Fibroblast of pulmonary artery (primary cell): ENCODE results near the gene PHRF1.

Experiments
- DNase-seq: peaks from one replicate; pipeline ENCODE4 v3.0.0-alpha.2; 2010; ENCODE audit warnings: low read depth
- H3K4me3 ChIP-seq: replicated peaks from 2 replicates; pipeline ENCODE4 v1.5.1; 2011; ENCODE audit warnings: low read depth, mild to moderate bottlenecking, control low read depth, low read length, moderate library complexity
- TF ChIP-seq, protein P1 (sequence below): IDR thresholded peaks from 2 replicates; pipeline ENCODE4 v1.5.1; 2011; ENCODE audit warnings: mild to moderate bottlenecking, control low read depth, low read length, inconsistent platforms; ENCODE audit errors: missing control alignments

Gene PHRF1

DNA sequence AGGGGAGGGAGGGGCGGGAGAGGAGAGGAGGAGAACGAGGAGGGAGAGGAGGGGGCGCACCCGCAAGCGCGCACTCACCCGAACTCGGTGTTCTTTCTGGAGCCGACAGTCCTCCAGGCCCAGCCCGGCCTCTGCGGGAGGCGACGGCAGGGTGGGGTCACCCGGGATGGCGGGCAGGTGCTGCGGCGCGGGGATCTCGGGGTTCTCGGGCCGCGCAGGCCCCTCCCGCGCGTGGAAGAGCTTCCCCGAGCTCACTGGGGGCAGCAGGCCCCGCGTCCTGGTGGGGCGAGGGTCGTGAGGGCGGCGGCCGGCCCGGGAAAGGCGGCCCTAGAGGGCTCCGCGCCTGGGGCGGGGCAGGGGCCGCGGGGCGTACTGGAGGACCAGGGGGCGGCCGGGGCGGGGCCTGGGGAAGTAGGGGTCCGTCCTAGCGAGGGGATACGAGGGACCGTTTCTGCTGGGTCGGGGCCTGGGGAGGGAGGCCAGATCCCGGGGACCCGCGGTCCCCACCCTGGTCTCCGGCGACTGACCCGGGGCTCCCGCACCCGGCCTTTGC is 21.0 kb upstream of the PHRF1 start:
- DNase-seq, result no peak

DNA sequence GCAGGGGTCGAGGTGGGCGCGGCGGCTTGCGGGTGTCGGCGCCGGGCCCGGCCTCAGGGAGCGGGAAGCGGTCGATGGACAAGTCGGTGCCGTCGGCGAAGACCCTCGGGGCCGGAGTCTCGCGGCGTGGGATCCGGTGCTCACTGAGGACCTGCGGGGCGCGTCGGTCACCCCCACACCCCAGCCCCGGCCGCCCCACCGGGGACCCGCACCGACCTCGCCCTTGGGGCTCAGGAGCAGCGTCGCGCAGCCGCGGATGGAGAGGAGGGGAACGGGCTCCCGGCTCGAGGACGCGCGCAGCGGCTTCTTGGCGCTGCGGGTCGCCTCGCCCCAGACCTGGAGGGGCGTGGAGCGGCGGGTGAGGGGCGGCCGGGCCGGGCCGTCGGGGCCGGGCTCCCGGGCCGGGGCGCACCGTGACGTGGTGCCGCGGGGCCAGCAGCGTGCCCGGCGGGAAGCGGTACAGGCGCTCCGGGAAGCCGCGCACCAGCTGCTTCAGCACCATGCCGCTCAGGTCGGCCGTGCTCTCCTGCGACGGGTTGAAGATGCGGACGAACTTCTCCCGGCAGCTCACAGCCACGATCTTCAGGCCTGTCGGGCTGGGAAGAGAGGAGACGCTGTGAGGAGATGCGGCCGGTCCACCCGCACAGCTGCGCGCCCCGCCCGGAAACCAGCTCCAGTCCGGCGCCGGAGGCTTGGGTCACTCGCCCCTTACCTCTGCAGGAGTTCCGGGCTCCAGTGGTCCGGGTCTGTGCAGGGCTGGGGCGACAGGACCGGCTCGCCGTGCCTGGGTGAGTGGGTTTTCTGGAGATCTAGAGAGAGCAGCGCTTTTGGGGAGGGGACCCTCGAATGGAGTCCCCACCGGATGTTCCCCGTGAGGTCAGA is 20.2 kb upstream of the PHRF1 start:
- no peak overlapping the region for H3K4me3 ChIP-seq
- TF ChIP-seq, protein P1, sequence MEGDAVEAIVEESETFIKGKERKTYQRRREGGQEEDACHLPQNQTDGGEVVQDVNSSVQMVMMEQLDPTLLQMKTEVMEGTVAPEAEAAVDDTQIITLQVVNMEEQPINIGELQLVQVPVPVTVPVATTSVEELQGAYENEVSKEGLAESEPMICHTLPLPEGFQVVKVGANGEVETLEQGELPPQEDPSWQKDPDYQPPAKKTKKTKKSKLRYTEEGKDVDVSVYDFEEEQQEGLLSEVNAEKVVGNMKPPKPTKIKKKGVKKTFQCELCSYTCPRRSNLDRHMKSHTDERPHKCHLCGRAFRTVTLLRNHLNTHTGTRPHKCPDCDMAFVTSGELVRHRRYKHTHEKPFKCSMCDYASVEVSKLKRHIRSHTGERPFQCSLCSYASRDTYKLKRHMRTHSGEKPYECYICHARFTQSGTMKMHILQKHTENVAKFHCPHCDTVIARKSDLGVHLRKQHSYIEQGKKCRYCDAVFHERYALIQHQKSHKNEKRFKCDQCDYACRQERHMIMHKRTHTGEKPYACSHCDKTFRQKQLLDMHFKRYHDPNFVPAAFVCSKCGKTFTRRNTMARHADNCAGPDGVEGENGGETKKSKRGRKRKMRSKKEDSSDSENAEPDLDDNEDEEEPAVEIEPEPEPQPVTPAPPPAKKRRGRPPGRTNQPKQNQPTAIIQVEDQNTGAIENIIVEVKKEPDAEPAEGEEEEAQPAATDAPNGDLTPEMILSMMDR, result no peak
- DNase-seq, result no peak

More for the DNA sequence above, 21.0 kb upstream of the PHRF1 start:
- no peak overlapping the region for H3K4me3 ChIP-seq
- TF ChIP-seq, protein P1, result no peak

DNA sequence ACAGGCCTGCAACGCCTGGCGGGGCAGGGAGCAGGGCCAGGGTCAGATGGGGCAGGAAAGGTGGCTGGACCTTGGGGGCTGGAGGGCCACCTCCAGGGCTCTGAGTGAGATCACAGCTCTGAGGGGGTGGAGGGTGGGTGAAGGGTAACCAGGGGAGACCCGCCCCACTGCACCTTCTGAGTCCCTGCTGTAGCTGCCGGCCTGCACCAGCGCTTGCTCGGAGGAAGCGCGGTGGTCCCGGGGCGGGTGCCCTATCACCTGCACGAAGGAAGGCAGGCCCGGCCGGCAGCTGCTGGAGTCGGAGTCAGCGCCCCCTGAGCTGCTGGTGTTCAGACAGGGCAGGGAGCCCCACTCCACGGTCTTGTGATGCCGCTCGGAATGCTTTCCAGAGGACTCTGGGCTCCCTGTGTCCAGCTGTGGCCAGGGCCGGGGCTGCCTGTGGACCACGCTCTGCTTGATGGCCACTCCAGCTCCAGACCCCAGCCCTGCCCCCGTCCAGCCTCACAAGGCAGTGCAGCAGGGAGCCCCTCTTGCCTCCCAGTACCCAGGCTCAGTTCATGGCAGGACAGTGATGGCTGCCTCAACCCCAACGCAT is 19.5 kb upstream of the PHRF1 start:
- H3K4me3 ChIP-seq, result no peak overlapping the region
- DNase-seq, result no peak
- TF ChIP-seq, protein P1, result no peak

DNA sequence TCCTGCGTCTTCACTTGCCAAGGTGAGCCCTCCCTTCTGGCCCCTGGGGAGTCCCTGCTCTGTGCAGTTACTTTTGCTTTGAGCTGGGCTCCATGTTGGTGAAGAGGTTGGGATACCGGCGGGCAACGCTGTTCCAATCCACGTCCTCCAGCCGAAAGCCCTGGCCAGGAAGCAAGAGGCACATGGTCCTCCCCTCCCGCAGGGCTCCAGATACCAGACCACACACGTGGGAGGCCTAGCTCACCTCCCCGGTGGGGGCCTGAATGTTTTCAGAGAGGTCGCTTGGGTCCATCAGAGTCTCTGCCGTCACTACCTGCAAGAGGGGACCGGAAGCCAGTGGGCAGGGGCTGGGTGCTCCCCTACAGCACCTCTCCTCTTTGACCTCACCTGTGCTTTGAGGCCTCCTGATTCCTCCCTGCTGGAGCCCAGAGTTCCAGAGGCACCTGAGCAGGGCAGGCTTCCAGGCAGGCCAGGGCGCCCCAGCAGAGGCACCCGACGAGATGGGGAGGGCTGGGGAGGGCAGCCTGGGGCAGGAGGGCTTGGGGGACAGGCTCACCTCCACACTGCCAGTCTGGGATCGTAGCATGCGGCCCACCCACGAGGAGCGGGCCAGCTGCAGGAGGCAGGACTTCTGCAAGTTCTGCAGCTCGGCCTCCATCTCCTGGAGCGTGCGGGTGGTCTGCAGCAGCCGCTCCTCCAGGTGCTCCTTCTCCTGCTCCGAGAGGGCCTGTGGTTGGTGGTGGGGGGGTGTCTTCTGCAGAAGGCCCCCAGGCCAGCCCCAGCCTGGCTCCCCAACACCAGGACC is 18.7 kb upstream of the PHRF1 start:
- H3K4me3 ChIP-seq, result no peak overlapping the region
- no peak for DNase-seq
- TF ChIP-seq, protein P1, result no peak

DNA sequence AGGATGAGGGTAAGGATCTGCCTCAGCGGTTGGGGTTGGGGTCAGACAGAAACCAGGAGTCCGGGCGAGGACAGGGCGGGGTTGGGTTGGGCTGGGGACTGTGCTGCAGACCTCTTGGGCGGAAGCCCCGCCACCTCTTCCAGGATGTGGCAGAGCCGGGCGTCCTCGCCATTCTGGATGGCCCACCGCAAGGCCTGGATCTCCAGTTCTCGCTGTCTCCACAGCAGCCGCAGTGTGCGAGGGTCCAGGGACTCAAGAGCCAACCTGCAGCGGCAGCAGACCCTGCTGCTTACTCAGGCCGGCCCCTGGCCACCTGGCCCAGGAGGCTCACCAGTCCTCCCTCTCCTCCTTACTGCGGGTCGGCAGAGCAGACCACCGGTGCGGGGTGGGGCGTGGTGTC is 17.8 kb upstream of the PHRF1 start:
- no peak overlapping the region for H3K4me3 ChIP-seq
- TF ChIP-seq, protein P1, result no peak
- no peak for DNase-seq

DNA sequence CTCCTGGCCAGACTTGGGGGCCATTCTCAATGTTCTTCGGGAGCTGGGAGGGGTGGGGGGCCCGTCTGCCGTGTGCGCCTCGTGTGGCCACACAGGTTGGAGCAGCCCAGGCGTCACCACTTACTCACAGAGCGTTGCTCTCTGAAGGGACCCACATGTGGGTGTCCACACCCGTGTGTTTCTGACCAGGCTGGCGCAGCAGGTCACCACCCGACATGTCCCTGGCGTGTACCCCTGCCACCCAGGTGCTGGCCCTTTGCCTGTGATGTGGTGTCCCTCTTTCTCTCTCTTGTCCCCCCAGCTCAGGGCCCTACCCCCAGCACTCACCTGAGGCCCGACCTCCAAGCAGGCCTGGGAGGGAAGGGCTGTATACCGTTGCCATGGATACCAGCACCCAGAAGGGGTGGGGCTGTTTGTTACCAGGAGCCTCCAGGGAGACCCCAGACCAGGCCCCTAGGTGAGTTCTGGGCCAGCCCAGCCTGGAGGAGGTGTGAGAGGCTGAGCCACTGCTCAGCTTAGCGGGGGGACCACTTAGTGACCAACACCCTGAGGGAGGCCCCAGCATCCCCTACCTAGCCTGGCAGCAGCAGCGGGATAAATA is 17.1 kb upstream of the PHRF1 start:
- DNase-seq, result no peak
- no peak overlapping the region for H3K4me3 ChIP-seq

More for the DNA sequence above, 17.1 kb upstream of the PHRF1 start:
- TF ChIP-seq, protein P1, result no peak
